HEK293 (cell line): ENCODE measurements around the gene CWC25.
A peak's percentile ranks its signal among the peaks of the same experiment; 100 is the strongest.

Experiments
- CTCF ChIP-seq: fragments of 450-650 bp; formaldehyde crosslinking; IDR thresholded peaks from 2 replicates; pipeline ENCODE4 v1.5.1; 2016; ENCODE audit warnings: missing biosample characterization, missing genetic modification characterization
- GLIS2 ChIP-seq: fragments of 450-650 bp; formaldehyde crosslinking; IDR thresholded peaks from 2 replicates; pipeline ENCODE4 v1.5.1; 2016; ENCODE audit warnings: missing biosample characterization, missing genetic modification characterization
- KLF16 ChIP-seq: fragments of 450-650 bp; formaldehyde crosslinking; IDR thresholded peaks from 2 replicates; pipeline ENCODE4 v1.5.1; 2017; ENCODE audit warnings: missing biosample characterization, missing genetic modification characterization
- KLF17 ChIP-seq: fragments of 450-650 bp; formaldehyde crosslinking; IDR thresholded peaks from 2 replicates; pipeline ENCODE4 v1.5.1; 2016; ENCODE audit warnings: missing biosample characterization, missing genetic modification characterization
- PATZ1 ChIP-seq: fragments of 450-650 bp; formaldehyde crosslinking; IDR thresholded peaks from 2 replicates; pipeline ENCODE4 v1.5.1; 2016; ENCODE audit warnings: missing biosample characterization, missing genetic modification characterization
- SCRT2 ChIP-seq: fragments of 450-650 bp; formaldehyde crosslinking; IDR thresholded peaks from 2 replicates; pipeline ENCODE4 v1.5.1; 2016; ENCODE audit warnings: missing biosample characterization, missing genetic modification characterization
- SP3 ChIP-seq: fragments of 450-650 bp; formaldehyde crosslinking; IDR thresholded peaks from 2 replicates; pipeline ENCODE4 v1.5.1; 2016; ENCODE audit warnings: missing biosample characterization, missing genetic modification characterization
- ZBTB48 ChIP-seq: fragments of 450-650 bp; formaldehyde crosslinking; IDR thresholded peaks from 2 replicates; pipeline ENCODE4 v1.5.1; 2016; ENCODE audit warnings: missing biosample characterization, missing genetic modification characterization
- ZNF132 ChIP-seq: fragments of 450-650 bp; formaldehyde crosslinking; IDR thresholded peaks from 2 replicates; pipeline ENCODE4 v1.5.1; 2017; ENCODE audit warnings: missing biosample characterization, missing genetic modification characterization, borderline replicate concordance
- ZNF148 ChIP-seq: fragments of 450-650 bp; formaldehyde crosslinking; IDR thresholded peaks from 2 replicates; pipeline ENCODE4 v1.5.0; 2017; ENCODE audit warnings: missing biosample characterization, missing genetic modification characterization, borderline replicate concordance
- ZNF16 ChIP-seq: fragments of 450-650 bp; formaldehyde crosslinking; IDR thresholded peaks from 2 replicates; pipeline ENCODE4 v1.5.1; 2016; ENCODE audit warnings: low read depth, missing biosample characterization, missing genetic modification characterization
- ZNF202 ChIP-seq: fragments of 450-650 bp; formaldehyde crosslinking; IDR thresholded peaks from 2 replicates; pipeline ENCODE4 v1.5.1; 2016; ENCODE audit warnings: missing biosample characterization, missing genetic modification characterization, borderline replicate concordance
- ZNF211 ChIP-seq: fragments of 450-650 bp; formaldehyde crosslinking; IDR thresholded peaks from 2 replicates; pipeline ENCODE4 v1.5.1; 2016; ENCODE audit warnings: low read depth, missing biosample characterization, missing genetic modification characterization
- ZNF214 ChIP-seq: fragments of 450-650 bp; formaldehyde crosslinking; IDR thresholded peaks from 2 replicates; pipeline ENCODE4 v1.5.1; 2017; ENCODE audit warnings: missing biosample characterization, mild to moderate bottlenecking, missing genetic modification characterization, borderline replicate concordance
- ZNF302 ChIP-seq: fragments of 450-650 bp; formaldehyde crosslinking; IDR thresholded peaks from 2 replicates; pipeline ENCODE4 v1.5.1; 2016; ENCODE audit warnings: missing biosample characterization, missing genetic modification characterization, low read depth
- ZNF335 ChIP-seq: fragments of 450-650 bp; formaldehyde crosslinking; conservative IDR thresholded peaks from 2 replicates; pipeline ENCODE4 v1.5.1; 2016; ENCODE audit warnings: missing biosample characterization, missing genetic modification characterization
- ZNF354C ChIP-seq: fragments of 450-650 bp; formaldehyde crosslinking; IDR thresholded peaks from 2 replicates; pipeline ENCODE4 v1.5.1; 2016; ENCODE audit warnings: missing biosample characterization, missing genetic modification characterization, low read depth, borderline replicate concordance
- ZNF37A ChIP-seq: fragments of 450-650 bp; IDR thresholded peaks from 2 replicates; pipeline ENCODE4 v1.5.1; 2018; ENCODE audit warnings: missing biosample characterization, missing genetic modification characterization
- ZNF391 ChIP-seq: fragments of 450-650 bp; formaldehyde crosslinking; IDR thresholded peaks from 2 replicates; pipeline ENCODE4 v1.5.1; 2016; ENCODE audit warnings: low read depth, missing biosample characterization, missing genetic modification characterization, borderline replicate concordance
- ZNF426 ChIP-seq: fragments of 450-650 bp; formaldehyde crosslinking; IDR thresholded peaks from 2 replicates; pipeline ENCODE4 v1.5.1; 2017; ENCODE audit warnings: missing biosample characterization, missing genetic modification characterization, mild to moderate bottlenecking, inconsistent platforms, moderate library complexity
- ZNF473 ChIP-seq: fragments of 450-650 bp; formaldehyde crosslinking; IDR thresholded peaks from 2 replicates; pipeline ENCODE4 v1.5.1; 2017; ENCODE audit warnings: missing biosample characterization, missing genetic modification characterization
- ZNF48 ChIP-seq: fragments of 450-650 bp; formaldehyde crosslinking; IDR thresholded peaks from 2 replicates; pipeline ENCODE4 v1.5.1; 2016; ENCODE audit warnings: missing biosample characterization, missing genetic modification characterization
- ZNF514 ChIP-seq: fragments of 450-650 bp; formaldehyde crosslinking; IDR thresholded peaks from 2 replicates; pipeline ENCODE4 v1.5.1; 2016; ENCODE audit warnings: missing biosample characterization, missing genetic modification characterization
- ZNF548 ChIP-seq: fragments of 450-650 bp; formaldehyde crosslinking; IDR thresholded peaks from 2 replicates; pipeline ENCODE4 v1.5.1; 2016; ENCODE audit warnings: missing biosample characterization, missing genetic modification characterization
- ZNF629 ChIP-seq: fragments of 450-650 bp; formaldehyde crosslinking; IDR thresholded peaks from 2 replicates; pipeline ENCODE4 v1.5.1; 2017; ENCODE audit warnings: missing biosample characterization, missing genetic modification characterization
- ZNF677 ChIP-seq: fragments of 450-650 bp; IDR thresholded peaks from 2 replicates; pipeline ENCODE4 v1.5.0; 2018; ENCODE audit warnings: missing biosample characterization, mild to moderate bottlenecking, missing genetic modification characterization, moderate library complexity
- ZNF704 ChIP-seq: fragments of 450-650 bp; formaldehyde crosslinking; IDR thresholded peaks from 2 replicates; pipeline ENCODE4 v1.5.1; 2016; ENCODE audit warnings: missing biosample characterization, missing genetic modification characterization
- ZNF707 ChIP-seq: fragments of 450-650 bp; formaldehyde crosslinking; IDR thresholded peaks from 2 replicates; pipeline ENCODE4 v1.5.1; 2016; ENCODE audit warnings: missing biosample characterization, missing genetic modification characterization
- ZNF76 ChIP-seq: fragments of 450-650 bp; formaldehyde crosslinking; IDR thresholded peaks from 2 replicates; pipeline ENCODE4; 2016; ENCODE audit warnings: low read depth, missing biosample characterization, missing genetic modification characterization, borderline replicate concordance
- ZNF837 ChIP-seq: fragments of 450-650 bp; formaldehyde crosslinking; IDR thresholded peaks from 2 replicates; pipeline ENCODE4 v1.5.1; 2016; ENCODE audit warnings: missing biosample characterization, missing genetic modification characterization
- ZSCAN30 ChIP-seq: fragments of 450-650 bp; IDR thresholded peaks from 2 replicates; pipeline ENCODE4 v1.5.1; 2018; ENCODE audit warnings: missing biosample characterization, mild to moderate bottlenecking, missing genetic modification characterization, moderate library complexity
- TF ChIP-seq, protein P1 (sequence below): fragments of 450-650 bp; formaldehyde crosslinking; IDR thresholded peaks from 2 replicates; pipeline ENCODE4 v1.5.1; 2016; ENCODE audit warnings: missing biosample characterization, missing genetic modification characterization

The CWC25 gene

DNA sequence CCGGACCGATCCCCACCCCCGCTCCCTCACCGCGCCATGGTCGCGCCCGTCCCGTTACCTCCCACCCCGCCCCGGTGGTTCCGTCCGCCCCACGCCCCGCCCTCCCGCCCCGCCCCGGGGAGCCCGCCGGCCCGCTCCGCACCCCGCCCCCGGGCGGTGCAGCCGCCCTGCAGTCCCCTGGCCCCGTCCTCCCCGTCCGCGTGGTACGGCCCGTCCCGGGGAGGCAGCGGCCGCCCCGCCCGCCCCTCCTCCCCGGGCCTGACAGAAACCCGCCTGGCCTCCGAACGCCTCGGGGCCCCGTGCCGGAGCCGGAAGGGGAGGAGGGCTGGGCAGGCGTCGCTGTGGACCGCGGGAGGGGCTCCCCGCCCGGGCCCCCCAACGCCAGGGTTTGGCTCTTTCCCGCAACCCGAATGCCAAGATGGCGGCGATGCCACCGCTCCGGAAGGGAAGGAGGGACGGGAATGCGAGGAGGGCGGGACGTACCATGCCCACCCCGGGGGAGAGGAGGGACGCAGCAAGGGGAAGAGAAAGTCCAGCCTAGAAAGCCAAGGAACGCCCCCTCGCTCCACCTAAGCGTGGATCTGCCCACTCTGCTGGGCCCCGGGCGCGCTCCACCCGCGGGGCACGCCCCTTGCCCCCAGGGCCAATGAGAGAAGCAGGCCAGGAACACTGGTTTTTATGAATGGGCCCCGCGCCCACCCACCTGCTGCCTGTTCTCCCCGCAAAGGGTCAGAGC, 25.5 kb downstream of the CWC25 start, which contains the start of gene PIP4K2B (continued):
- TF ChIP-seq ZNF391 (tag by site-specific recombination) (no peak; the same call in 1 of the 2 replicates), SP3 (tag by site-specific recombination) (peak; percentile 97), ZSCAN30 (tag by site-specific recombination) (peak; percentile 54), ZNF704 (tag by site-specific recombination) (no peak), ZNF211 (no peak), ZNF302 (tag by site-specific recombination) (no peak), ZNF202 (no peak), ZNF514 (tag by site-specific recombination) (no peak), ZNF335 (no peak), ZBTB48 (tag by site-specific recombination) (peak; percentile 84), ZNF426 (tag by site-specific recombination) (no peak), CTCF (no peak), ZNF473 (no peak), PATZ1 (tag by site-specific recombination) (peak; percentile 97), ZNF76 (tag by site-specific recombination) (peak; percentile 70), ZNF548 (no peak), KLF16 (tag by site-specific recombination) (peak; percentile 98), ZNF354C (tag by site-specific recombination) (no peak), ZNF37A (tag by site-specific recombination) (no peak), ZNF214 (no peak), ZNF837 (tag by site-specific recombination) (no peak), ZNF677 (tag by site-specific recombination) (no peak), ZNF629 (tag by site-specific recombination) (no peak; the same call in 1 of the 2 replicates), ZNF148 (tag by site-specific recombination) (no peak), ZNF707 (tag by site-specific recombination) (no peak), ZNF132 (tag by site-specific recombination) (no peak), SCRT2 (tag by site-specific recombination) (no peak), KLF17 (tag by site-specific recombination) (peak; percentile 98), ZNF16 (tag by site-specific recombination) (no peak), GLIS2 (peak; percentile 89), ZNF48 (no peak)
- TF ChIP-seq, protein P1, sequence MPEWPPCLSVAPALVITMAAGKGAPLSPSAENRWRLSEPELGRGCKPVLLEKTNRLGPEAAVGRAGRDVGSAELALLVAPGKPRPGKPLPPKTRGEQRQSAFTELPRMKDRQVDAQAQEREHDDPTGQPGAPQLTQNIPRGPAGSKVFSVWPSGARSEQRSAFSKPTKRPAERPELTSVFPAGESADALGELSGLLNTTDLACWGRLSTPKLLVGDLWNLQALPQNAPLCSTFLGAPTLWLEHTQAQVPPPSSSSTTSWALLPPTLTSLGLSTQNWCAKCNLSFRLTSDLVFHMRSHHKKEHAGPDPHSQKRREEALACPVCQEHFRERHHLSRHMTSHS (tag by site-specific recombination), result no peak
